SK-N-SH (cell line): ENCODE data around the gene SYDE1. TPM values are rescaled to one million over a fixed set of nuclear protein-coding genes. Genes with fewer than 3 reads are reported as not detected.

Source experiments
- CTCF ChIA-PET: fragments of 300-600, 350-600 bp; formaldehyde crosslinking; extraction: SDS; loops from one replicate; lab custom pipeline; 2021; lab: Yijun Ruan, JAX
- POLR2A ChIA-PET: fragments of 350-600 bp; sonication (Branson Sonifier 250); formaldehyde crosslinking; extraction: SDS; loops from one replicate; lab custom pipeline; 2020; ENCODE audit warnings: antibody characterized with exemption, inconsistent platforms; lab: Yijun Ruan, JAX
- DNase-seq: peaks from one replicate; pipeline ENCODE4 v3.0.0; 2012
- H2AFZ ChIP-seq: fragments of 200-600 bp; sonication (generic); 2 replicates; pipeline ENCODE4 v1.8.1; 2016; ENCODE audit warnings: antibody characterized with exemption, mild to moderate bottlenecking, low read depth
- H3F3A ChIP-seq: fragments of 200-600 bp; sonication (generic); replicated peaks from 2 replicates; pipeline ENCODE3; 2016; ENCODE audit warnings: antibody characterized with exemption, mild to moderate bottlenecking; ENCODE audit not compliant: insufficient read depth
- H3K27ac ChIP-seq, 2 experiments: fragments of 200-500 bp in 1 of 2; fragments of 200-600 bp in 1 of 2; sonication (Bioruptor generic) in 1 of 2; sonication (generic), shearing (Covaris generic) in 1 of 2; 2 replicates each; pipeline versions ENCODE4 v1.5.1 to v1.6.1; 2014 to 2016; ENCODE audit warnings: low read depth in 2 of 2, inconsistent platforms in 1 of 2, low read length in 1 of 2, mild to moderate bottlenecking in 1 of 2, mixed read lengths in 1 of 2
- H3K27me3 ChIP-seq: fragments of 200-600 bp; sonication (generic), shearing (Covaris generic); 2 replicates; pipeline ENCODE4 v1.6.1; 2016; ENCODE audit warnings: mixed run types; ENCODE audit not compliant: insufficient read depth
- H3K36me3 ChIP-seq, 2 experiments: fragments of 200-500 bp in 1 of 2; fragments of 200-600 bp in 1 of 2; sonication (Bioruptor generic) in 1 of 2; sonication (generic) in 1 of 2; replicated peaks in 1 of 2; 2 replicates each; pipeline versions ENCODE3 to v1.5.1; 2014 to 2016; ENCODE audit warnings: low read length in 1 of 2, mild to moderate bottlenecking in 1 of 2; ENCODE audit not compliant: insufficient read depth in 2 of 2, control insufficient read depth in 1 of 2
- H3K4me1 ChIP-seq, 2 experiments: fragments of 200-500 bp in 1 of 2; fragments of 200-600 bp in 1 of 2; sonication (Bioruptor generic) in 1 of 2; sonication (generic), shearing (Covaris generic) in 1 of 2; 2 replicates each; pipeline versions ENCODE4 v1.5.1 to v1.6.1; 2014 to 2016; ENCODE audit warnings: low read depth in 1 of 2, low read length in 1 of 2, mixed run types in 1 of 2; ENCODE audit not compliant: insufficient read depth in 2 of 2, control insufficient read depth in 1 of 2
- H3K4me2 ChIP-seq: fragments of 200-600 bp; sonication (generic), shearing (Covaris generic); 2 replicates; pipeline ENCODE4 v1.6.1; 2017; ENCODE audit warnings: mixed run types
- H3K4me3 ChIP-seq, 2 experiments: fragments of 200-500 bp in 1 of 2; fragments of 200-600 bp in 1 of 2; sonication (Bioruptor generic) in 1 of 2; sonication (generic), shearing (Covaris generic) in 1 of 2; 2 replicates each; pipeline versions ENCODE4 v1.5.1 to v1.8.1; 2014 to 2016; ENCODE audit warnings: low read depth in 2 of 2, inconsistent platforms in 1 of 2, low read length in 1 of 2, mild to moderate bottlenecking in 1 of 2, mixed read lengths in 1 of 2, moderate library complexity in 1 of 2
- H3K79me2 ChIP-seq: fragments of 200-600 bp; sonication (generic); 2 replicates; pipeline ENCODE4 v1.8.1; 2017; ENCODE audit warnings: mild to moderate bottlenecking; ENCODE audit not compliant: insufficient read depth
- H3K9ac ChIP-seq: fragments of 200-600 bp; sonication (generic); 2 replicates; pipeline ENCODE4 v1.6.1; 2017; ENCODE audit warnings: mixed run types
- H3K9me2 ChIP-seq: fragments of 200-600 bp; sonication (generic); 2 replicates; pipeline ENCODE4 v1.6.1; 2017; ENCODE audit warnings: mixed run types
- H3K9me3 ChIP-seq: fragments of 200-600 bp; sonication (generic); 2 replicates; pipeline ENCODE4 v1.6.1; 2017; ENCODE audit warnings: mixed run types, mild to moderate bottlenecking, moderate library complexity
- H4K20me1 ChIP-seq: fragments of 200-600 bp; sonication (generic); 2 replicates; pipeline ENCODE4 v1.6.1; 2017; ENCODE audit warnings: mild to moderate bottlenecking, mixed run types; ENCODE audit not compliant: insufficient read depth
- ELF1 ChIP-seq: IDR thresholded peaks from 2 replicates; pipeline ENCODE4 v1.4.0; 2012
- FOSL2 ChIP-seq: IDR thresholded peaks from 2 replicates; pipeline ENCODE4 v1.4.0; 2012; ENCODE audit warnings: low read depth, mild to moderate bottlenecking, moderate library complexity, borderline replicate concordance
- FOXJ3 ChIP-seq: sonication (generic); formaldehyde crosslinking; IDR thresholded peaks from 2 replicates; pipeline ENCODE4 v1.5.1; 2020; ENCODE audit warnings: mild to moderate bottlenecking, missing genetic modification reagents
- GABPA ChIP-seq: IDR thresholded peaks from 2 replicates; pipeline ENCODE4 v1.4.0; 2012; ENCODE audit warnings: low read depth, mild to moderate bottlenecking
- GATA2 ChIP-seq: sonication (generic); formaldehyde crosslinking; IDR thresholded peaks from 2 replicates; pipeline ENCODE4 v1.5.0; 2020; ENCODE audit warnings: mild to moderate bottlenecking, missing genetic modification reagents
- JUND ChIP-seq: IDR thresholded peaks from 2 replicates; pipeline ENCODE4 v1.4.0; 2012
- NFIC ChIP-seq: IDR thresholded peaks from 2 replicates; pipeline ENCODE4 v1.4.0; 2012; ENCODE audit warnings: borderline replicate concordance
- NRF1 ChIP-seq: IDR thresholded peaks from 2 replicates; pipeline ENCODE4 v1.6.1; 2012; ENCODE audit warnings: low read depth, mild to moderate bottlenecking, low read length
- RAD21 ChIP-seq: IDR thresholded peaks from 2 replicates; pipeline ENCODE4 v1.6.1; 2012; ENCODE audit warnings: mild to moderate bottlenecking, low read length
- RCOR1 ChIP-seq: fragments of 150-350 bp; IDR thresholded peaks from 2 replicates; pipeline ENCODE4 v1.6.1; 2017; ENCODE audit warnings: antibody characterized with exemption, low read length
- RXRA ChIP-seq: IDR thresholded peaks from 2 replicates; pipeline ENCODE4 v1.4.0; 2012; ENCODE audit warnings: low read depth, mild to moderate bottlenecking, borderline replicate concordance
- TEAD4 ChIP-seq: IDR thresholded peaks from 2 replicates; pipeline ENCODE4 v1.4.0; 2012; ENCODE audit warnings: mild to moderate bottlenecking, borderline replicate concordance; ENCODE audit not compliant: insufficient read depth
- YY1 ChIP-seq: IDR thresholded peaks from 2 replicates; pipeline ENCODE4 v1.4.0; 2012; ENCODE audit warnings: low read depth, mild to moderate bottlenecking
- WGBS: methylation state at CpG from one replicate; pipeline ENCODE4 v1.1.6; 2017; ENCODE audit warnings: low lambda C conversion rate; 5-methylcytosine and 5-hydroxymethylcytosine counted together
- polyA plus RNA-seq, 3 experiments: library from polyadenylated mRNA; depleted of rRNA; stranded (reverse); fragments of >200 nt; gene quantifications; 2 replicates each; pipeline ENCODE4 v1.2.3, GENCODE V29; 2012
- TF ChIP-seq, protein P1 (sequence below): fragments of 150-350 bp; IDR thresholded peaks from 2 replicates; pipeline ENCODE4 v1.6.1; 2017; ENCODE audit warnings: antibody characterized with exemption, low read length, low read depth, borderline replicate concordance
- TF ChIP-seq, protein P2 (sequence below): IDR thresholded peaks from 2 replicates; pipeline ENCODE4 v1.4.0; 2012; ENCODE audit warnings: low read depth
- TF ChIP-seq, protein P3 (sequence below): IDR thresholded peaks from 2 replicates; pipeline ENCODE4 v1.4.0; 2012; ENCODE audit warnings: low read depth, borderline replicate concordance
- TF ChIP-seq, protein P4 (sequence below): fragments of 200-600 bp; sonication (generic); IDR thresholded peaks from 2 replicates; pipeline ENCODE4 v1.6.1; 2017; ENCODE audit warnings: antibody characterized with exemption, mild to moderate bottlenecking, moderate library complexity
- TF ChIP-seq, protein P5 (sequence below): IDR thresholded peaks from 2 replicates; pipeline ENCODE4 v1.6.1; 2012; ENCODE audit warnings: mild to moderate bottlenecking, low read depth, low read length, moderate library complexity
- TF ChIP-seq, protein P6 (sequence below): IDR thresholded peaks from 2 replicates; pipeline ENCODE4 v1.4.0; 2012; ENCODE audit warnings: low read depth, borderline replicate concordance
- TF ChIP-seq, protein P7 (sequence below): IDR thresholded peaks from 2 replicates; pipeline ENCODE4; 2012

Gene SYDE1
- polyA plus RNA-seq, 1 of the 3 experiments (the other 2 are of a cell fraction), result 44.1 TPM

DNA sequence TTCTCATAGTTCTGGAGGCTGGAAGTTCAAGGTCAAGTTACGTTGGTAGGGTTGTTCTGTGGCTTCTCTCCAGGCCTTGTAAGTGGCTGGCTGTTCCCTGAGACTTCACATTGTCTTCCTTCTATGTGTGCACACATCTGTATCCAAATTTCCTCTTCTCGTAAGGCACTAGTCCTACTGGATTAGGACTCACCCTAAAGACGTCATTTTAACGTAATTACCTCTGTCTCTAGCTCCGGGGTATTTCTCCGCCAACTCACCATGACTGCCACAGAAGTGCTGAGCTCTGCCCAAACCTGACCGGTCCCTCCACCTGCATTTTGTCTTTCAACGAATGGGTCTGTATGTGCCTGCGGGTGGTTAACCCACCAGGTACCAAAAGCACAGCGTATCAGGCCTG, 8.7 kb upstream of the SYDE1 start:
- 37% methylated on average over 10 of the region's 10 CpGs for WGBS

More for the DNA sequence above, 8.7 kb upstream of the SYDE1 start:
- no peaks in the 10 kb centered on the region for H3K36me3 ChIP-seq
- H3K4me3 ChIP-seq, result no peak overlapping the region
- ChIA-PET CTCF (interaction anchor here (1.0 kb wide), 1 partner anchor 51 kb away, joined by 3 read pairs; no protein-coding TSS in a partner anchor), POLR2A (no interaction called here)
- no peak overlapping the region for H3K27ac ChIP-seq
- no peak overlapping the region for H3K9ac ChIP-seq
- TF ChIP-seq RXRA (no peak), RCOR1 (no peak), NRF1 (no peak), NFIC (no peak), GATA2 (CRISPR knock-in tag) (no peak), FOXJ3 (CRISPR knock-in tag) (no peak), GABPA (no peak), YY1 (no peak), JUND (no peak), ELF1 (no peak), FOSL2 (no peak), RAD21 (no peak), TEAD4 (no peak)
- TF ChIP-seq, protein P1, sequence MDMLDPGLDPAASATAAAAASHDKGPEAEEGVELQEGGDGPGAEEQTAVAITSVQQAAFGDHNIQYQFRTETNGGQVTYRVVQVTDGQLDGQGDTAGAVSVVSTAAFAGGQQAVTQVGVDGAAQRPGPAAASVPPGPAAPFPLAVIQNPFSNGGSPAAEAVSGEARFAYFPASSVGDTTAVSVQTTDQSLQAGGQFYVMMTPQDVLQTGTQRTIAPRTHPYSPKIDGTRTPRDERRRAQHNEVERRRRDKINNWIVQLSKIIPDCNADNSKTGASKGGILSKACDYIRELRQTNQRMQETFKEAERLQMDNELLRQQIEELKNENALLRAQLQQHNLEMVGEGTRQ, result no peak
- TF ChIP-seq, protein P2, sequence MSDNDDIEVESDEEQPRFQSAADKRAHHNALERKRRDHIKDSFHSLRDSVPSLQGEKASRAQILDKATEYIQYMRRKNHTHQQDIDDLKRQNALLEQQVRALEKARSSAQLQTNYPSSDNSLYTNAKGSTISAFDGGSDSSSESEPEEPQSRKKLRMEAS, result no peak
- TF ChIP-seq, protein P3, sequence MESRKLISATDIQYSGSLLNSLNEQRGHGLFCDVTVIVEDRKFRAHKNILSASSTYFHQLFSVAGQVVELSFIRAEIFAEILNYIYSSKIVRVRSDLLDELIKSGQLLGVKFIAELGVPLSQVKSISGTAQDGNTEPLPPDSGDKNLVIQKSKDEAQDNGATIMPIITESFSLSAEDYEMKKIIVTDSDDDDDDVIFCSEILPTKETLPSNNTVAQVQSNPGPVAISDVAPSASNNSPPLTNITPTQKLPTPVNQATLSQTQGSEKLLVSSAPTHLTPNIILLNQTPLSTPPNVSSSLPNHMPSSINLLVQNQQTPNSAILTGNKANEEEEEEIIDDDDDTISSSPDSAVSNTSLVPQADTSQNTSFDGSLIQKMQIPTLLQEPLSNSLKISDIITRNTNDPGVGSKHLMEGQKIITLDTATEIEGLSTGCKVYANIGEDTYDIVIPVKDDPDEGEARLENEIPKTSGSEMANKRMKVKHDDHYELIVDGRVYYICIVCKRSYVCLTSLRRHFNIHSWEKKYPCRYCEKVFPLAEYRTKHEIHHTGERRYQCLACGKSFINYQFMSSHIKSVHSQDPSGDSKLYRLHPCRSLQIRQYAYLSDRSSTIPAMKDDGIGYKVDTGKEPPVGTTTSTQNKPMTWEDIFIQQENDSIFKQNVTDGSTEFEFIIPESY, result no peak
- TF ChIP-seq, protein P4, sequence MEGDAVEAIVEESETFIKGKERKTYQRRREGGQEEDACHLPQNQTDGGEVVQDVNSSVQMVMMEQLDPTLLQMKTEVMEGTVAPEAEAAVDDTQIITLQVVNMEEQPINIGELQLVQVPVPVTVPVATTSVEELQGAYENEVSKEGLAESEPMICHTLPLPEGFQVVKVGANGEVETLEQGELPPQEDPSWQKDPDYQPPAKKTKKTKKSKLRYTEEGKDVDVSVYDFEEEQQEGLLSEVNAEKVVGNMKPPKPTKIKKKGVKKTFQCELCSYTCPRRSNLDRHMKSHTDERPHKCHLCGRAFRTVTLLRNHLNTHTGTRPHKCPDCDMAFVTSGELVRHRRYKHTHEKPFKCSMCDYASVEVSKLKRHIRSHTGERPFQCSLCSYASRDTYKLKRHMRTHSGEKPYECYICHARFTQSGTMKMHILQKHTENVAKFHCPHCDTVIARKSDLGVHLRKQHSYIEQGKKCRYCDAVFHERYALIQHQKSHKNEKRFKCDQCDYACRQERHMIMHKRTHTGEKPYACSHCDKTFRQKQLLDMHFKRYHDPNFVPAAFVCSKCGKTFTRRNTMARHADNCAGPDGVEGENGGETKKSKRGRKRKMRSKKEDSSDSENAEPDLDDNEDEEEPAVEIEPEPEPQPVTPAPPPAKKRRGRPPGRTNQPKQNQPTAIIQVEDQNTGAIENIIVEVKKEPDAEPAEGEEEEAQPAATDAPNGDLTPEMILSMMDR, result no peak
- TF ChIP-seq, protein P5, sequence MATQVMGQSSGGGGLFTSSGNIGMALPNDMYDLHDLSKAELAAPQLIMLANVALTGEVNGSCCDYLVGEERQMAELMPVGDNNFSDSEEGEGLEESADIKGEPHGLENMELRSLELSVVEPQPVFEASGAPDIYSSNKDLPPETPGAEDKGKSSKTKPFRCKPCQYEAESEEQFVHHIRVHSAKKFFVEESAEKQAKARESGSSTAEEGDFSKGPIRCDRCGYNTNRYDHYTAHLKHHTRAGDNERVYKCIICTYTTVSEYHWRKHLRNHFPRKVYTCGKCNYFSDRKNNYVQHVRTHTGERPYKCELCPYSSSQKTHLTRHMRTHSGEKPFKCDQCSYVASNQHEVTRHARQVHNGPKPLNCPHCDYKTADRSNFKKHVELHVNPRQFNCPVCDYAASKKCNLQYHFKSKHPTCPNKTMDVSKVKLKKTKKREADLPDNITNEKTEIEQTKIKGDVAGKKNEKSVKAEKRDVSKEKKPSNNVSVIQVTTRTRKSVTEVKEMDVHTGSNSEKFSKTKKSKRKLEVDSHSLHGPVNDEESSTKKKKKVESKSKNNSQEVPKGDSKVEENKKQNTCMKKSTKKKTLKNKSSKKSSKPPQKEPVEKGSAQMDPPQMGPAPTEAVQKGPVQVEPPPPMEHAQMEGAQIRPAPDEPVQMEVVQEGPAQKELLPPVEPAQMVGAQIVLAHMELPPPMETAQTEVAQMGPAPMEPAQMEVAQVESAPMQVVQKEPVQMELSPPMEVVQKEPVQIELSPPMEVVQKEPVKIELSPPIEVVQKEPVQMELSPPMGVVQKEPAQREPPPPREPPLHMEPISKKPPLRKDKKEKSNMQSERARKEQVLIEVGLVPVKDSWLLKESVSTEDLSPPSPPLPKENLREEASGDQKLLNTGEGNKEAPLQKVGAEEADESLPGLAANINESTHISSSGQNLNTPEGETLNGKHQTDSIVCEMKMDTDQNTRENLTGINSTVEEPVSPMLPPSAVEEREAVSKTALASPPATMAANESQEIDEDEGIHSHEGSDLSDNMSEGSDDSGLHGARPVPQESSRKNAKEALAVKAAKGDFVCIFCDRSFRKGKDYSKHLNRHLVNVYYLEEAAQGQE, result no peak
- TF ChIP-seq, protein P6, sequence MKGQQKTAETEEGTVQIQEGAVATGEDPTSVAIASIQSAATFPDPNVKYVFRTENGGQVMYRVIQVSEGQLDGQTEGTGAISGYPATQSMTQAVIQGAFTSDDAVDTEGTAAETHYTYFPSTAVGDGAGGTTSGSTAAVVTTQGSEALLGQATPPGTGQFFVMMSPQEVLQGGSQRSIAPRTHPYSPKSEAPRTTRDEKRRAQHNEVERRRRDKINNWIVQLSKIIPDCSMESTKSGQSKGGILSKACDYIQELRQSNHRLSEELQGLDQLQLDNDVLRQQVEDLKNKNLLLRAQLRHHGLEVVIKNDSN, result no peak
- TF ChIP-seq, protein P7, sequence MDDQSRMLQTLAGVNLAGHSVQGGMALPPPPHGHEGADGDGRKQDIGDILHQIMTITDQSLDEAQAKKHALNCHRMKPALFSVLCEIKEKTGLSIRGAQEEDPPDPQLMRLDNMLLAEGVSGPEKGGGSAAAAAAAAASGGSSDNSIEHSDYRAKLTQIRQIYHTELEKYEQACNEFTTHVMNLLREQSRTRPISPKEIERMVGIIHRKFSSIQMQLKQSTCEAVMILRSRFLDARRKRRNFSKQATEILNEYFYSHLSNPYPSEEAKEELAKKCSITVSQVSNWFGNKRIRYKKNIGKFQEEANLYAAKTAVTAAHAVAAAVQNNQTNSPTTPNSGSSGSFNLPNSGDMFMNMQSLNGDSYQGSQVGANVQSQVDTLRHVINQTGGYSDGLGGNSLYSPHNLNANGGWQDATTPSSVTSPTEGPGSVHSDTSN, result no peak
- no peak overlapping the region for H2AFZ ChIP-seq
- no peaks in the 10 kb centered on the region for H4K20me1 ChIP-seq
- no peaks in the 10 kb centered on the region for H3K4me1 ChIP-seq
- no peaks in the 10 kb centered on the region for H3K79me2 ChIP-seq
- H3K9me2 ChIP-seq, result no peaks in the 10 kb centered on the region
- no peaks in the 10 kb centered on the region for H3F3A ChIP-seq
- no peaks in the 10 kb centered on the region for H3K9me3 ChIP-seq
- DNase-seq, result no peak
- peaks cover 45% of the 10 kb centered on the region for H3K27me3 ChIP-seq
- H3K4me2 ChIP-seq, result no peak overlapping the region
